HK-2 (cell line): ENCODE data around the gene TEKT5.

Source experiments
- DNase-seq: peaks from one replicate; pipeline ENCODE4 v3.0.0-alpha.2; 2018; ENCODE audit not compliant: unreplicated experiment

Gene TEKT5

GRCh38 chr16:10578474-10579316 is 116.0 kb downstream of the TEKT5 start:
- DNase-seq = no peak
